HL-60 (cell line): ENCODE measurements around the gene CDS2.

Source experiments
- GABPA ChIP-seq: IDR thresholded peaks from 2 replicates; pipeline ENCODE4 v1.6.1; 2012; ENCODE audit warnings: low read depth
- POLR2AphosphoS5 ChIP-seq: IDR thresholded peaks from 2 replicates; pipeline ENCODE4 v1.6.1; 2012; ENCODE audit warnings: low read depth
- SPI1 ChIP-seq: IDR thresholded peaks from 2 replicates; pipeline ENCODE4 v1.6.1; 2012; ENCODE audit warnings: low read depth, mild to moderate bottlenecking, borderline replicate concordance
- TF ChIP-seq, protein P1 (sequence below): IDR thresholded peaks from one replicate; pipeline ENCODE4 v1.5.1; 2011; ENCODE audit warnings: low read length, control low read depth, inconsistent platforms; ENCODE audit not compliant: insufficient read depth
- TF ChIP-seq, protein P2 (sequence below): IDR thresholded peaks from 2 replicates; pipeline ENCODE4 v1.6.1; 2012; ENCODE audit warnings: low read depth; ENCODE audit not compliant: insufficient replicate concordance

DNA sequence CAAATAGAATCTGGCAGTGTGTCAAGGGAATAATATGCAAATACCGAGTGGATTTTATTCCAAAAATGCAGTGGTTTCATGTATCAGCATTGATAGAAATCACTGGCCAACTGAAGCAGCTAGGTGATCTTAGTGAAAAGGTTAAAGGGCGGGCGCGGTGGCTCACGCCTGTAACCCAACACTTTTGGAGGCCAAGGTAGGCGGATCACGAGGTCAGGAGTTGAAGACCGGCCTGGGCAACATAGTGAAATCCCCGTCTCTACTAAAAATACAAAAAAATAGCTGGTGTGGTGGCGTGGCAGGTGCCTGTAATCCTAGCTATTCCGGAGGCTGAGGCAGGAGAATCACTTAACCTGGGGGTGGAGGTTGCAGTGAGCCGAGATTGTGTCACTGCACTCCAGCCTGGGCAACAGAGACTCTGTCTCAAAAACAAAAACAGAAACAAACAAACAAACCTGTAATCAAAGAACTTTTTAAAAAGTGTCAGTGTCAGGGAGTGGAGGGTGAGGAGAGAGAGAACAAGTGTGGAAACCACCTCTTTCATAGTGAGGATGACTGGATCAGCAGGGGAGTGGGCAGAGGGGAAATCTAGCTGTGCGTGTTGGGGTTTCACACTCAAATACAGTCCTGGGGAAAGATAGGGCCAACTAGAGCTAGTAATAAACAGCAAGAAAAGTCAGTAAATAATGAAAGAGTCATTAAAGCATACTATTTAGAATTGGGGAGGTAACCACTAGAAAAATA is 57.1 kb downstream of the CDS2 start:
- TF ChIP-seq POLR2AphosphoS5 (no peak), SPI1 (no peak), GABPA (no peak)
- TF ChIP-seq, protein P1, sequence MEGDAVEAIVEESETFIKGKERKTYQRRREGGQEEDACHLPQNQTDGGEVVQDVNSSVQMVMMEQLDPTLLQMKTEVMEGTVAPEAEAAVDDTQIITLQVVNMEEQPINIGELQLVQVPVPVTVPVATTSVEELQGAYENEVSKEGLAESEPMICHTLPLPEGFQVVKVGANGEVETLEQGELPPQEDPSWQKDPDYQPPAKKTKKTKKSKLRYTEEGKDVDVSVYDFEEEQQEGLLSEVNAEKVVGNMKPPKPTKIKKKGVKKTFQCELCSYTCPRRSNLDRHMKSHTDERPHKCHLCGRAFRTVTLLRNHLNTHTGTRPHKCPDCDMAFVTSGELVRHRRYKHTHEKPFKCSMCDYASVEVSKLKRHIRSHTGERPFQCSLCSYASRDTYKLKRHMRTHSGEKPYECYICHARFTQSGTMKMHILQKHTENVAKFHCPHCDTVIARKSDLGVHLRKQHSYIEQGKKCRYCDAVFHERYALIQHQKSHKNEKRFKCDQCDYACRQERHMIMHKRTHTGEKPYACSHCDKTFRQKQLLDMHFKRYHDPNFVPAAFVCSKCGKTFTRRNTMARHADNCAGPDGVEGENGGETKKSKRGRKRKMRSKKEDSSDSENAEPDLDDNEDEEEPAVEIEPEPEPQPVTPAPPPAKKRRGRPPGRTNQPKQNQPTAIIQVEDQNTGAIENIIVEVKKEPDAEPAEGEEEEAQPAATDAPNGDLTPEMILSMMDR = no peak
- TF ChIP-seq, protein P2, sequence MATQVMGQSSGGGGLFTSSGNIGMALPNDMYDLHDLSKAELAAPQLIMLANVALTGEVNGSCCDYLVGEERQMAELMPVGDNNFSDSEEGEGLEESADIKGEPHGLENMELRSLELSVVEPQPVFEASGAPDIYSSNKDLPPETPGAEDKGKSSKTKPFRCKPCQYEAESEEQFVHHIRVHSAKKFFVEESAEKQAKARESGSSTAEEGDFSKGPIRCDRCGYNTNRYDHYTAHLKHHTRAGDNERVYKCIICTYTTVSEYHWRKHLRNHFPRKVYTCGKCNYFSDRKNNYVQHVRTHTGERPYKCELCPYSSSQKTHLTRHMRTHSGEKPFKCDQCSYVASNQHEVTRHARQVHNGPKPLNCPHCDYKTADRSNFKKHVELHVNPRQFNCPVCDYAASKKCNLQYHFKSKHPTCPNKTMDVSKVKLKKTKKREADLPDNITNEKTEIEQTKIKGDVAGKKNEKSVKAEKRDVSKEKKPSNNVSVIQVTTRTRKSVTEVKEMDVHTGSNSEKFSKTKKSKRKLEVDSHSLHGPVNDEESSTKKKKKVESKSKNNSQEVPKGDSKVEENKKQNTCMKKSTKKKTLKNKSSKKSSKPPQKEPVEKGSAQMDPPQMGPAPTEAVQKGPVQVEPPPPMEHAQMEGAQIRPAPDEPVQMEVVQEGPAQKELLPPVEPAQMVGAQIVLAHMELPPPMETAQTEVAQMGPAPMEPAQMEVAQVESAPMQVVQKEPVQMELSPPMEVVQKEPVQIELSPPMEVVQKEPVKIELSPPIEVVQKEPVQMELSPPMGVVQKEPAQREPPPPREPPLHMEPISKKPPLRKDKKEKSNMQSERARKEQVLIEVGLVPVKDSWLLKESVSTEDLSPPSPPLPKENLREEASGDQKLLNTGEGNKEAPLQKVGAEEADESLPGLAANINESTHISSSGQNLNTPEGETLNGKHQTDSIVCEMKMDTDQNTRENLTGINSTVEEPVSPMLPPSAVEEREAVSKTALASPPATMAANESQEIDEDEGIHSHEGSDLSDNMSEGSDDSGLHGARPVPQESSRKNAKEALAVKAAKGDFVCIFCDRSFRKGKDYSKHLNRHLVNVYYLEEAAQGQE = no peak
